OCI-LY3 (cell line): ENCODE measurements around the gene PHLDA2.

Experiments
- EZH2phosphoT487 ChIP-seq: fragments of 200-600 bp; shearing (Covaris generic); IDR thresholded peaks from 2 replicates; pipeline ENCODE4 v1.6.1; 2018; ENCODE audit warnings: antibody characterized with exemption, mixed run types, low read depth
- TF ChIP-seq, protein P1 (sequence below): fragments of 200-600, 300-600 bp; sonication (generic); IDR thresholded peaks from 2 replicates; pipeline ENCODE4 v1.5.1; 2014; ENCODE audit warnings: antibody characterized with exemption, low read length, low read depth

DNA sequence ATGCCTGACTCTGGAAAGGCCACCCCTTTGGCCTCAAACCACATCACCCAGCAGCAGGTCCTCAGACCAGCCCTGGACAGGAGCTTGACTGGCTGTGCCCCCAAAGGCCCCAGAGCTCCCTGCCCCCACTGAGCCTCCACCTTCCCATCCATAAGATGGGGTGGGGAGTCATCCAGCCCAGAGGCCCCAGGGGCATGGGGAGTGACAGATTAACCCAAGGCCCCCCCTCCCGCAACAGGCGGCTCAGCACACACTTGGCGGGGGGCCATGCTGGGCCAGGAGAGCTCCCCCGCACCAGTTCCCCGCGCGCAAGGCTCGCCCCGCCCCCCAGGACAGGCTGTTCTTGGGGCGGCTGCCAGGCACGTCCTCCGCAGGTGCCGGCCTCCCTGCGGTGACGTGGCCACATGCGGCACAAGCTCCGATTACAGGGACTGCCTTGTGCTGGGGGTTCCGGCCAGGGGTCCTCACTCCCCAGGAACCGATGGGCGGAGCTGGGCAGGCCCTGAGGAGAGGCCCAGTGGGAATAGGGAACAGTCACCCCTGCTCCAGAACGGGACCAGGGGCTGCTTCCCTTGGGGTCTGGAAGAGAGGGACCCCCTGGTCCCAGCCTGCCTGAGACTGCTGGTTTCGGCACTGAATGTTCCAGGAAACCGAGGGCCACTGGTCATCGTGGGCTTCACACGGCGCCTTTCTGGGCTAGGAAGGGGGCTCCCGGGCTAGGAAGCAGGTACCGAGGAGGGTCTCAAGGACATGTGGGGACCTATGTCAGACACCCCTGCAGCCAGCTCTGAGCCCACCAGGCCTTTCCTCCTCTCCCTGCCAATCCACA is 38.5 kb downstream of the PHLDA2 start:
- TF ChIP-seq, protein P1, sequence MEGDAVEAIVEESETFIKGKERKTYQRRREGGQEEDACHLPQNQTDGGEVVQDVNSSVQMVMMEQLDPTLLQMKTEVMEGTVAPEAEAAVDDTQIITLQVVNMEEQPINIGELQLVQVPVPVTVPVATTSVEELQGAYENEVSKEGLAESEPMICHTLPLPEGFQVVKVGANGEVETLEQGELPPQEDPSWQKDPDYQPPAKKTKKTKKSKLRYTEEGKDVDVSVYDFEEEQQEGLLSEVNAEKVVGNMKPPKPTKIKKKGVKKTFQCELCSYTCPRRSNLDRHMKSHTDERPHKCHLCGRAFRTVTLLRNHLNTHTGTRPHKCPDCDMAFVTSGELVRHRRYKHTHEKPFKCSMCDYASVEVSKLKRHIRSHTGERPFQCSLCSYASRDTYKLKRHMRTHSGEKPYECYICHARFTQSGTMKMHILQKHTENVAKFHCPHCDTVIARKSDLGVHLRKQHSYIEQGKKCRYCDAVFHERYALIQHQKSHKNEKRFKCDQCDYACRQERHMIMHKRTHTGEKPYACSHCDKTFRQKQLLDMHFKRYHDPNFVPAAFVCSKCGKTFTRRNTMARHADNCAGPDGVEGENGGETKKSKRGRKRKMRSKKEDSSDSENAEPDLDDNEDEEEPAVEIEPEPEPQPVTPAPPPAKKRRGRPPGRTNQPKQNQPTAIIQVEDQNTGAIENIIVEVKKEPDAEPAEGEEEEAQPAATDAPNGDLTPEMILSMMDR, result no peak
- TF ChIP-seq EZH2phosphoT487, result no peak
